CD4-positive, alpha-beta T cell treated with Interleukin-4 for 4 hours (primary cell): ENCODE measurements around the gene EIF3C.
"Not testable (repeated sequence)": the region's sequence is repeated elsewhere in the genome, so short reads cannot be mapped to it uniquely, and the experiment has no call there.

Source experiments
- DNase-seq: peaks from one replicate; pipeline ENCODE4 v3.0.0-alpha.2; 2020

Gene EIF3C

GRCh38 chr16:28711220-28712083, at the start of gene EIF3C:
TSS of gene EIF3C (plus strand) at chr16:28711464. CDS start at chr16:28711687, 223 bp downstream.
- not testable (repeated sequence) for DNase-seq

GRCh38 chr16:28666264-28666663, 45.0 kb upstream of the EIF3C start:
- DNase-seq = not testable (repeated sequence)

- not testable (repeated sequence) for DNase-seq
Measured at GRCh38 chr16:28667480-28667879, 43.8 kb upstream of the EIF3C start.

GRCh38 chr16:28668199-28668598, 43.1 kb upstream of the EIF3C start:
- DNase-seq = not testable (repeated sequence)

- DNase-seq = not testable (repeated sequence)
Measured at GRCh38 chr16:28688327-28688952, 22.8 kb upstream of the EIF3C start.

GRCh38 chr16:28689425-28689824, 21.8 kb upstream of the EIF3C start:
- DNase-seq = not testable (repeated sequence)

GRCh38 chr16:28691722-28692121, 19.5 kb upstream of the EIF3C start:
- not testable (repeated sequence) for DNase-seq

- not testable (repeated sequence) for DNase-seq
Measured at GRCh38 chr16:28693257-28693950, 17.9 kb upstream of the EIF3C start.

- not testable (repeated sequence) for DNase-seq
Measured at GRCh38 chr16:28699792-28700191, 11.5 kb upstream of the EIF3C start.

GRCh38 chr16:28700349-28700748, 10.9 kb upstream of the EIF3C start:
- DNase-seq = not testable (repeated sequence)

GRCh38 chr16:28701384-28701783, 9.9 kb upstream of the EIF3C start:
- DNase-seq = not testable (repeated sequence)

GRCh38 chr16:28704246-28704645, 7.0 kb upstream of the EIF3C start:
- not testable (repeated sequence) for DNase-seq

GRCh38 chr16:28722852-28723650, 11.8 kb downstream of the EIF3C start:
- DNase-seq = not testable (repeated sequence)

- not testable (repeated sequence) for DNase-seq
Measured at GRCh38 chr16:28731253-28731652, 20.0 kb downstream of the EIF3C start.

GRCh38 chr16:28732455-28733124, 21.3 kb downstream of the EIF3C start:
- DNase-seq = not testable (repeated sequence)

GRCh38 chr16:28739787-28740186, 28.5 kb downstream of the EIF3C start:
- not testable (repeated sequence) for DNase-seq

GRCh38 chr16:28740631-28741030, 29.4 kb downstream of the EIF3C start:
- DNase-seq = not testable (repeated sequence)

- DNase-seq = not testable (repeated sequence)
Measured at GRCh38 chr16:28741295-28741694, 30.0 kb downstream of the EIF3C start.

GRCh38 chr16:28746618-28747350, 35.5 kb downstream of the EIF3C start:
- DNase-seq = not testable (repeated sequence)

- DNase-seq = peak; percentile 39
Measured at GRCh38 chr16:28749997-28750465, 38.8 kb downstream of the EIF3C start.
